HG03354 (cell line): ENCODE measurements around the gene HSPA4L.
A peak's percentile ranks its signal among the peaks of the same experiment; 100 is the strongest.

Experiments used
- ATAC-seq: cut with Tn5 transposase; IDR thresholded peaks from one replicate; pipeline ENCODE4 v1.9.1; 2021; ENCODE audit warnings: mild to moderate bottlenecking; ENCODE audit not compliant: unreplicated experiment, poor library complexity, severe bottlenecking

The HSPA4L gene

GRCh38 chr4:127782275-127783025 is at the start of gene HSPA4L:
HSPA4L (plus strand) TSS chr4:127782322; CDS start chr4:127782551, 229 bp downstream.
- ATAC-seq = peak; percentile 45

GRCh38 chr4:127732623-127733328 is 49.3 kb upstream of the HSPA4L start:
- ATAC-seq = peak; percentile 88

- no peak for ATAC-seq
Measured at GRCh38 chr4:127734976-127735375, 47.1 kb upstream of the HSPA4L start.

- ATAC-seq = no peak
Measured at GRCh38 chr4:127737295-127737694, 44.8 kb upstream of the HSPA4L start.

- ATAC-seq = no peak
Measured at GRCh38 chr4:127741247-127741646, 40.9 kb upstream of the HSPA4L start.

GRCh38 chr4:127747883-127748282 is 34.2 kb upstream of the HSPA4L start:
- ATAC-seq = no peak

- ATAC-seq = no peak
Measured at GRCh38 chr4:127748957-127749356, 33.2 kb upstream of the HSPA4L start.

- no peak for ATAC-seq
Measured at GRCh38 chr4:127756906-127757305, 25.2 kb upstream of the HSPA4L start.

GRCh38 chr4:127759228-127759820 is 22.8 kb upstream of the HSPA4L start:
- peak; percentile 91 for ATAC-seq

- peak; percentile 21 for ATAC-seq
Measured at GRCh38 chr4:127759893-127760292, 22.2 kb upstream of the HSPA4L start.

GRCh38 chr4:127771535-127772275 is 10.4 kb upstream of the HSPA4L start:
- ATAC-seq = no peak

- no peak for ATAC-seq
Measured at GRCh38 chr4:127772769-127773671, 9.1 kb upstream of the HSPA4L start.

GRCh38 chr4:127775843-127776242 is 6.3 kb upstream of the HSPA4L start:
- no peak for ATAC-seq

GRCh38 chr4:127776620-127777019 is 5.5 kb upstream of the HSPA4L start:
- ATAC-seq = no peak

GRCh38 chr4:127777487-127777886 is 4.6 kb upstream of the HSPA4L start:
- ATAC-seq = no peak

GRCh38 chr4:127778102-127778501 is 4.0 kb upstream of the HSPA4L start:
- no peak for ATAC-seq

GRCh38 chr4:127780598-127780997 is 1.5 kb upstream of the HSPA4L start:
- no peak for ATAC-seq

- ATAC-seq = peak; percentile 49
Measured at GRCh38 chr4:127781300-127782024, 660 bp upstream of the HSPA4L start.

- peak; percentile 72 for ATAC-seq
Measured at GRCh38 chr4:127782025-127782274, 172 bp upstream of the HSPA4L start.
